ENCODE results near the gene NAA25.
"Not testable (repeated sequence)": the region's sequence is repeated elsewhere in the genome, so short reads cannot be mapped to it uniquely, and the experiment has no call there.

The NAA25 gene

DNA sequence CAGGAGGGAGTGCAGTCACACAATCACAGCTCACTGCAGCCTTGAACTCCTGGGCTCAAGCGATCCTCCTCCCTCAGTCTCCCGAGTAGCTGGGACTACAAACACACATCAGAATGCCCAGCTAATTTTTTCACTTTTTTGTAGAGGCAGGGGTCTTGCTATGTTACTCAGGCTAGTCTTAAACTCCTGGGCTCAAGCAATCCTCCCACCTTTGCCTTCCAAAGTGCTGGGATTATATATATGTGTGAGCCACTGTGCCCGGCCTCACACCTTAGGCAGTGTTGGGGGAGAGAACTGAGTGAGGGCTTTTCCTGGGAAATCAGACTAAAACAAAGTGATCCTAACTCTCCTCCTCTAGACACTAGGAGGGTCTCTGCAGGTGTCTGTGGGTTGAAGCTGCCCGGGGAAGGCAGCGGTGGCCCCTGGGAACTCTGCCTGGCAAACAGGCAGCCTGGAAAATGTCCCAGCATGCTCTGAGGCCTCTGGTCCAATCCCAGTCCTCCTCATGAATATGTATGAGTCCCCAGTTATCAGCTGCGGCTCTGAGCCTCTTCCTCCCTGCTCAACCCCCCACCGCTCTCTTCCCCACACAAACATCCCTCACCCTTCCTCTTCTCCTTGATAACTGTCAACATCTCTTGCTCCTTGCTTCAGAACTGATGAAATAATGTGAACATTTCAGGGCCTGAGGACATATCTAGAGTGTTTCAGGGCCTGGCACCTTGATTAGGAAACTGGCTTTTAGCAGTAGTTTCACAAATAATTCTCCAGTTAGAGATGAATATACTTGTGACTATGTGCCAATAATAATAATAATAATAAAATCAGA is 7.9 kb upstream of the NAA25 start:
- Histone ChIP-seq H3K9ac (ENCODE audit: low read length in 2 of 2) (no peak overlapping the region), H3K4me3 (ENCODE audit: low read length in 2 of 2) (peak overlapping the region in 1 of 2 donors; percentile 8), H3K27ac (ENCODE audit: low read length) (no peak overlapping the region)

DNA sequence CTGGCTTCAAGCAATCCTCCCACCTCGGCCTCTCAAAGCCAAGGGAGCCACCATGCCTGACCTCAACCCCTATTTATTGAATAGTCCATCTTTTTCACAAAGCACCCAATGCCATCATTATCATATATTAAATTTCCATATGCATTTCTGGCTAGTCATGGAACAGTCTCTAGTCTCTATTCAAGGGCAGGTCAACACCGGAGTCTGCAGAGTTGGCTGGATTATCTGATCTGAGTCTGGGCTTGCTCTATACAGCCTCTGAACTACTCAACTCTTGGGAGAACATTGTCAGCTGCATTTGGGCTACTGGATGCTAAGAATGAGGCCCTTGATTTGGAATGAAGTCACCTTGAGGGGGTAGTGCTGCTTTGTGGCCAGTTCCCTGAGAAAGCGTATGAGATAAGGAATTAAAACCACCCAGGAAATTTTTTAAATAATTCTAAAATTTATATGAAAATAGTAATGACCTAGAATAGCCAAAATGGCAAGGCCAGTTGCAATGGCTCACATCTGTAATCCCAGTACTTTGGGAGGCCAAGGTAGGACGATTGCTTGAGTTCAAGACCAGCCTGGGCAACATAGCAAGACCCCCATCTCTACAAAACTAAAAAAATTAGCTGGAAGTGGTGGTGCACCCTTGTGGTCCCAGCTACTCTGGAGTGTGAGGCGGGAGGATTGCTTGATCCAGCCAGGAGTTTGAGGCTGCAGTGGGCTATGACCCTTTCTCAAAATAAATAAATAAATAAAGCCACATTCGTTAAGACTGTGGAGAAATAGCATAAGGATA is 6.9 kb upstream of the NAA25 start:
- Histone ChIP-seq H3K9ac (ENCODE audit: low read length in 2 of 2) (no peak overlapping the region), H3K36me3 (ENCODE audit: control insufficient read depth in 2 of 2, insufficient read depth in 2 of 2, low read length in 2 of 2) (no peaks in the 10 kb centered on the region), H3K9me3 (ENCODE audit: control insufficient read depth in 2 of 2, low read length in 2 of 2) (no peaks in the 10 kb centered on the region), H3K4me3 (ENCODE audit: low read length in 2 of 2) (no peak overlapping the region), H3K27ac (ENCODE audit: low read length) (no peak overlapping the region), H3K27me3 (ENCODE audit: control insufficient read depth in 1 of 2, insufficient read depth in 2 of 2, low read length in 2 of 2) (no peaks in the 10 kb centered on the region), H3K4me1 (ENCODE audit: control insufficient read depth, insufficient read depth, low read length) (no peaks in the 10 kb centered on the region)

More for the DNA sequence above, 7.9 kb upstream of the NAA25 start:
- H3K9me3 ChIP-seq (ENCODE audit: control insufficient read depth in 2 of 2, low read length in 2 of 2): no peaks in the 10 kb centered on the region
- H3K27me3 ChIP-seq (ENCODE audit: control insufficient read depth in 1 of 2, insufficient read depth in 2 of 2, low read length in 2 of 2): no peaks in the 10 kb centered on the region
- H3K36me3 ChIP-seq (ENCODE audit: control insufficient read depth in 2 of 2, insufficient read depth in 2 of 2, low read length in 2 of 2): no peaks in the 10 kb centered on the region
- H3K4me1 ChIP-seq (ENCODE audit: control insufficient read depth, insufficient read depth, low read length): peaks cover under 1% of the 10 kb centered on the region

GRCh38 chr12:112112409-112113133 is 4.0 kb upstream of the NAA25 start:
- no peaks in the 10 kb centered on the region for H3K27me3 ChIP-seq (ENCODE audit: control insufficient read depth in 1 of 2, insufficient read depth in 2 of 2, low read length in 2 of 2)
- peaks cover 10% of the 10 kb centered on the region for H3K4me1 ChIP-seq (ENCODE audit: control insufficient read depth, insufficient read depth, low read length)
- no peak overlapping the region for H3K4me3 ChIP-seq (ENCODE audit: low read length in 2 of 2)
- no peaks in the 10 kb centered on the region for H3K36me3 ChIP-seq (ENCODE audit: control insufficient read depth in 2 of 2, insufficient read depth in 2 of 2, low read length in 2 of 2)
- no peaks in the 10 kb centered on the region for H3K9me3 ChIP-seq (ENCODE audit: control insufficient read depth in 2 of 2, low read length in 2 of 2)
- no peak overlapping the region for H3K27ac ChIP-seq (ENCODE audit: low read length)
- H3K9ac ChIP-seq (ENCODE audit: low read length in 2 of 2): no peak overlapping the region

GRCh38 chr12:112111931-112112330 is 3.3 kb upstream of the NAA25 start:
- no peaks in the 10 kb centered on the region for H3K9me3 ChIP-seq (ENCODE audit: control insufficient read depth in 2 of 2, low read length in 2 of 2)
- H3K27me3 ChIP-seq (ENCODE audit: control insufficient read depth in 1 of 2, insufficient read depth in 2 of 2, low read length in 2 of 2): no peaks in the 10 kb centered on the region
- no peak overlapping the region for H3K9ac ChIP-seq (ENCODE audit: low read length in 2 of 2)
- H3K36me3 ChIP-seq (ENCODE audit: control insufficient read depth in 2 of 2, insufficient read depth in 2 of 2, low read length in 2 of 2): no peaks in the 10 kb centered on the region
- no peak overlapping the region for H3K4me3 ChIP-seq (ENCODE audit: low read length in 2 of 2)
- no peak overlapping the region for H3K27ac ChIP-seq (ENCODE audit: low read length)
- H3K4me1 ChIP-seq (ENCODE audit: control insufficient read depth, insufficient read depth, low read length): peaks cover 15% of the 10 kb centered on the region

DNA sequence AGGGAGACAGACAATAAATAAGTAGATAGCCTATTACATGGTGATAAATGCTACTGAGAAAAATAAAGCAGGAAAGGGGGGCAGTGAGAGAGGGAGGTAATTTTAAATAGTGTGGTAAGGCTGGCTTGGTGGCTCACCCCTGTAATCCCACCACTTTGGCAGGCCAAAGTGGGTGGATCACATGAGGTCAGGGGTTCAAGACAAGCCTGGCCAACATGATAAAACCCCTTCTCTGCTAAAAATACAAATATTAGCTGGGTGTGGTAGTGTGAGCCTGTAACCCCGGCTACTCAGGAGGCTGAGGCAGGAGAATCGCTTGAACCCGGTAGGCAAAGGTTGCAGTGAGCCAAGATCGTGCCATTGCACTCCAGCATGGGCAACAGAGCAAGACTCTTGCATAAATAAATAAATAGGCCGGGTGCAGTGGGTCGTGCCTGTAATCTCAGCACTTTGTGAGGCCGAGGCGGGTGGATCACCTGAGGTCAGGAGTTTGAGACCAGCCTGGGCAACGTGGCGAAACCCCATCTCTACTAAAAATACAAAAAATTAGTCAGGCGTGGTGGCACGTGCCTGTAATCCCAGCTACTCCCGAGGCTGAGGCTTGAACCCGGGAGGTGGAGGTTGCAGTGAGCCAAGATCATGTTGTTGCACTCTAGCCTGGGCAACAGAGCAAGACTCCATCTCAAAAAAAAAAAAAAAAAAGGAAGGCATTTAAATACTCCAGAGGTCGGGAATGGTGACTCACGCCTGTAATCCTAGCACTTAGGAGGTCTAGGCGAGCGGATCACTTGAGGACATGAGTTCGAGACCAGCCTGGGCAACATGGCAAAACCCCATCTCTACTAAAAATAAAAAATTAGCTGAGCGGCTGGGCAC is 2.4 kb upstream of the NAA25 start:
- H3K36me3 ChIP-seq (ENCODE audit: control insufficient read depth in 2 of 2, insufficient read depth in 2 of 2, low read length in 2 of 2); H3K4me3 ChIP-seq (ENCODE audit: low read length in 2 of 2); H3K9me3 ChIP-seq (ENCODE audit: control insufficient read depth in 2 of 2, low read length in 2 of 2); H3K27me3 ChIP-seq (ENCODE audit: control insufficient read depth in 1 of 2, insufficient read depth in 2 of 2, low read length in 2 of 2); H3K27ac ChIP-seq (ENCODE audit: low read length): not testable (repeated sequence)
- Histone ChIP-seq H3K4me1 (ENCODE audit: control insufficient read depth, insufficient read depth, low read length) (peaks cover 19% of the 10 kb centered on the region), H3K9ac (ENCODE audit: low read length in 2 of 2) (peak overlapping the region in 1 of 2 donors; percentile 5)

- Histone ChIP-seq H3K4me3 (ENCODE audit: low read length in 2 of 2) (peak overlapping the region; percentile 97 to 98), H3K9me3 (ENCODE audit: control insufficient read depth in 2 of 2, low read length in 2 of 2) (no peaks in the 10 kb centered on the region), H3K27me3 (ENCODE audit: control insufficient read depth in 1 of 2, insufficient read depth in 2 of 2, low read length in 2 of 2) (no peaks in the 10 kb centered on the region), H3K9ac (ENCODE audit: low read length in 2 of 2) (peak overlapping the region; percentile 99), H3K36me3 (ENCODE audit: control insufficient read depth in 2 of 2, insufficient read depth in 2 of 2, low read length in 2 of 2) (no peaks in the 10 kb centered on the region), H3K27ac (ENCODE audit: low read length) (peak overlapping the region; percentile 99), H3K4me1 (ENCODE audit: control insufficient read depth, insufficient read depth, low read length) (peaks cover 25% of the 10 kb centered on the region)
These were observed 1.0 kb downstream of the NAA25 start for GRCh38 chr12:112107306-112108201.

DNA sequence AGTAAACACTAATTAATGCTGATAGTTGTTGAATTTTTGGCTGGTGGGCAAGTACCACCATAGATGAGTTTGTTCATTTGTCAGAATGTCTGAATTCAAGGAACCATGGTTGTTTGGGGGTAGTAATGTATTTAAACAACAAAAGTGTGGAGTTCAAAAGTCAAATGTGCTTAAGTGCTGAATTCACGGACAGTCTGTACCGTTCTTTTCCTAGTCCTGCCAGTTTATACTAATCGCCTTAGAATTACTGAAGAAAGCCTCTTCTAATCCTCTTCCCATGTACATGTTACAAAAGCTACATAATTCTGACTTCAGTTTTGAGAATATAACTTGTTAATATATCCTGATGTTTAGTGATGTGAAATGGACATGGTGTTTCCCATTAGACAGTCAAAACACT is 2.7 kb downstream of the NAA25 start:
- no peak overlapping the region for H3K27ac ChIP-seq (ENCODE audit: low read length)
- H3K9me3 ChIP-seq (ENCODE audit: control insufficient read depth in 2 of 2, low read length in 2 of 2): no peaks in the 10 kb centered on the region
- peaks cover 3 to 4% of the 10 kb centered on the region in 2 donors for H3K36me3 ChIP-seq (ENCODE audit: control insufficient read depth in 2 of 2, insufficient read depth in 2 of 2, low read length in 2 of 2)
- H3K4me3 ChIP-seq (ENCODE audit: low read length in 2 of 2): no peak overlapping the region
- H3K9ac ChIP-seq (ENCODE audit: low read length in 2 of 2): no peak overlapping the region
- no peaks in the 10 kb centered on the region for H3K27me3 ChIP-seq (ENCODE audit: control insufficient read depth in 1 of 2, insufficient read depth in 2 of 2, low read length in 2 of 2)
- peaks cover 25% of the 10 kb centered on the region for H3K4me1 ChIP-seq (ENCODE audit: control insufficient read depth, insufficient read depth, low read length)

DNA sequence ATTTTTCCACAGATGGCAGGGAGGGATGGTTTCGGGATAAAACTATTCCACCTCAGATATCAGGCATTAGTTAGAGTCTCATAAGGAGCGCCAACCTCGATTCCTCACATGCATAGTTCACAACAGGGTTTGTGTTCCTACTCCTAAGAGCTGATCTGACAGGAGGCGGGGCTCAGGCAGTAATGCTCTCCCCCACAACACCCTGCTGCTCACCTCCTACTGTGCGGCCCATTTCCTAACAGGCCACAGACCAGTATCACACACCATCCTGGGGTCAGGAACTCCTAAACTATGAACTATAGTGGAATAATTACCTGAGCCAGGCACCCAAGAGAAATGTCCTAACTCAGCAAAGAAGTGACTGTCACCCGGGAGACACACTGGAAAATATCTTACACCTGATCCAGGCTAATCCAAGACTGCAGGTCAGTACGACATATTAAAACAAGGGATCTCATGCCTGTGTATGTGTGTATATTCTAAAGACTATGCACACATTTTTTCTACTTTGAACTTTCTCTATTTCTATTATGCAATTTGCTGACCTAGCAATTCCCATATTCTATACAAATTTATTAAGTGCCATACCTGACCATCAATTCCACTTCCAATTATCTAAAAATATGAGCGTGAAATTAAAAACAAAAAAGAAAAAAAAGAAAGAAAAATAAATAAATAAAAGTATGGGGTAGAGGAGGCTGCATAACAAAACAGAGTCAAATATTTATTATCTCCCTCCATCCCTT is 4.7 kb downstream of the NAA25 start:
- H3K27me3 ChIP-seq (ENCODE audit: control insufficient read depth in 1 of 2, insufficient read depth in 2 of 2, low read length in 2 of 2): no peaks in the 10 kb centered on the region
- H3K27ac ChIP-seq (ENCODE audit: low read length): no peak overlapping the region
- no peak overlapping the region for H3K9ac ChIP-seq (ENCODE audit: low read length in 2 of 2)
- peaks cover 19% of the 10 kb centered on the region for H3K4me1 ChIP-seq (ENCODE audit: control insufficient read depth, insufficient read depth, low read length)
- peaks cover 5 to 7% of the 10 kb centered on the region in 2 donors for H3K36me3 ChIP-seq (ENCODE audit: control insufficient read depth in 2 of 2, insufficient read depth in 2 of 2, low read length in 2 of 2)
- H3K9me3 ChIP-seq (ENCODE audit: control insufficient read depth in 2 of 2, low read length in 2 of 2): no peaks in the 10 kb centered on the region
- no peak overlapping the region for H3K4me3 ChIP-seq (ENCODE audit: low read length in 2 of 2)

DNA sequence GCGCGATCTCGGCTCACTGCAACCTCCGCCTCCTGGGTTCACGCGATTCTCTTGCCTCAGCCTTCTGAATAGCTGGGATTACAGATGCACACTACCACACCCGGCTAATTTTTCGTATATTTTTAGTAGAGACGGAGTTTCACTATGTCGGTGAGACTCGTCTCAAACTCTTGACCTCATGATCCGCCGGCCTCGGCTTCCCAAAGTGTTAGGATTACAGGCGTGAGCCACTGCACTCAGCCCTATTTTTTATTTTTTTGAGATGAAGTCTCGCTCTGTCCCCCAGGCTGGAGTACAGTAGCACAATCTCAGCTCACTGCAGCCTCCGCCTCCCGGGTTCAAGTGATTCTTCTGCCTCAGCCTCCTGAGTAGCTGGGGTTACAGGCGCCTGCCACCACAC is 5.8 kb downstream of the NAA25 start:
- not testable (repeated sequence) for H3K27me3 ChIP-seq (ENCODE audit: control insufficient read depth in 1 of 2, insufficient read depth in 2 of 2, low read length in 2 of 2); H3K36me3 ChIP-seq (ENCODE audit: control insufficient read depth in 2 of 2, insufficient read depth in 2 of 2, low read length in 2 of 2); H3K9me3 ChIP-seq (ENCODE audit: control insufficient read depth in 2 of 2, low read length in 2 of 2); H3K4me3 ChIP-seq (ENCODE audit: low read length in 2 of 2); H3K27ac ChIP-seq (ENCODE audit: low read length); H3K9ac ChIP-seq (ENCODE audit: low read length in 2 of 2)
- peaks cover 16% of the 10 kb centered on the region for H3K4me1 ChIP-seq (ENCODE audit: control insufficient read depth, insufficient read depth, low read length)
